GM11168 (cell line): ENCODE measurements around the gene PARP14.
"Not testable (repeated sequence)": the region's sequence is repeated elsewhere in the genome, so short reads cannot be mapped to it uniquely, and the experiment has no call there.

Experiments
- in situ Hi-C: fragments of 300-500 bp; cut with MboI; formaldehyde crosslinking; loops from one replicate; pipeline ENCODE4 v1.12.0; 2022; ENCODE audit warnings: low sequenced_read_pairs; ENCODE audit not compliant: unreplicated experiment

PARP14 gene

DNA sequence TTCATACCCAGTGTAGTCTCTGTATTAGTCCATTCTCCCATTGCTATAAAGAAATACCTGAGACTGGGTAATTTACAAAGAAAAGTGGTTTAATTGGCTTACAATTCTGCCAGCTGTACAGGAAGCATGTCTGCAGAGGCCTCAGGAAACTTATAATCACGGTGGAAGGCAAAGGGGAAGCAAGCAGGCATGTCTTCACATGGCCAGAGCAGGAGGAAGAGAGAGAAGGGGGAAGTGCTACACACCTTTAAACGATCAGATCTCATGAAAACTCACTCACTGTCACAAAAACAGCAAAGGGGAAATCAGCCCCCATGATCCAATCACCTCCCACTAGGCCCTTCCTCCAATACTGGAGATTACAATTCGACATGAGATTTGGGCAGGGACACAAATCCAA lies 6.3 kb upstream of the PARP14 start:
- in situ Hi-C loops, result no loop called here

DNA sequence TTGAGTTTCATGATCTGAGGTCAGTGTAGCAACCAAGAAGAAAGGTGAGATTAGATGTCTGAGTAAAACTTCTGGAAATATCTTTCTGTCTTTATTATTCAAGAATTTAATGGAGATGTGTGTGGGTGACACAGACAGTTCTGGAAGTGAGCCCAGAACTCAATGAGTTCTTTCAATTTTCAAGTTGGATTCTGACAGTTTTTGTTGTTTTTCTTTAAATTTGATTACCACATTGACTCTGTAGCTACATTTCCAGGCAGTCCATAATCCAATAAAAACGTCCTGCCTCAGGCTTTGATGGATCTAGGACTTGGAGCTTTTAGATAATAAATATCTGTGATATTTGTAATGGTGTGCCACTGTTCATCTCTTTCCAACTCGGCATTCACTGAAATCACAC lies 3.9 kb upstream of the PARP14 start:
- in situ Hi-C loops, result loop anchor here (5.0 kb wide), 1 partner anchor 109 kb away; no protein-coding TSS in a partner anchor

DNA sequence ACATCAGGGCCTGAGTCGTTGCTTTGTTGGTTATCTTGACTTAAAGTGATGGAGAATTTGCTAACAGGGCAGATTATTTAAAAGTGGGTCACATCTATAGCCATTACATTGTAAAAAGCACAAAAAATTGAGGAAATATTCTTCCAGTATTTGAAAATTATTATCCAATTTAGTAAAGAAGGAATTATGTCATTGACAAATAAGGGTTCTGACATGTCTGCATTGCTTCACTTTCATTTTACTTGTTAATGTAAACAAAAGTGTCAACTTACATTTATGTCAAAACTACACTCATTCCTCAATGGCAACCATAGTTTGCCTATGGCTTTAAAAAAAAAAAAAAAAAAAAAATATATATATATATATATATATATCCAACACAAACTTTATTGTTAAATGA lies 3.4 kb upstream of the PARP14 start:
- in situ Hi-C loops, result loop anchor here (5.0 kb wide), 1 partner anchor 110 kb away; no protein-coding TSS in a partner anchor

DNA sequence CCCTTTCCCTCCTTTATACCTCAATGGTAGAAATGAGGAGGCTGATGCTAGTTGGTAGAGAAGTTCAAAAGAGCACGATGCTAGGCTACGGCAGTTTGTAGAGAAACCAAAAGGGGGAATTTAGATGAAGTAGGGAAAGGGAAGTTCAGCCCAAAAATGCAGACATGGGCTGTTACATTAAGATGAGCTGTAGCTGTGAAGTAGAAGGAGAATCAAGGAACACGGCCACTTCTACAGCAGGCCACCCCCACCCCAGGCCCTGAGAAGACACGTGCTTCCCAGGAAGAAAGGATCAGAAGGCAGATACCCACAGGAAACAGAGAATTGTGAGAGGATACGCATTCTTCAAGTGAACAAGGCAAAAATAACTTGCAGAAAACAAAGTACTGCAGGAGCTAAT lies 2.1 kb upstream of the PARP14 start:
- in situ Hi-C loops, result loop anchor here (5.0 kb wide), 1 partner anchor 111 kb away; no protein-coding TSS in a partner anchor

DNA sequence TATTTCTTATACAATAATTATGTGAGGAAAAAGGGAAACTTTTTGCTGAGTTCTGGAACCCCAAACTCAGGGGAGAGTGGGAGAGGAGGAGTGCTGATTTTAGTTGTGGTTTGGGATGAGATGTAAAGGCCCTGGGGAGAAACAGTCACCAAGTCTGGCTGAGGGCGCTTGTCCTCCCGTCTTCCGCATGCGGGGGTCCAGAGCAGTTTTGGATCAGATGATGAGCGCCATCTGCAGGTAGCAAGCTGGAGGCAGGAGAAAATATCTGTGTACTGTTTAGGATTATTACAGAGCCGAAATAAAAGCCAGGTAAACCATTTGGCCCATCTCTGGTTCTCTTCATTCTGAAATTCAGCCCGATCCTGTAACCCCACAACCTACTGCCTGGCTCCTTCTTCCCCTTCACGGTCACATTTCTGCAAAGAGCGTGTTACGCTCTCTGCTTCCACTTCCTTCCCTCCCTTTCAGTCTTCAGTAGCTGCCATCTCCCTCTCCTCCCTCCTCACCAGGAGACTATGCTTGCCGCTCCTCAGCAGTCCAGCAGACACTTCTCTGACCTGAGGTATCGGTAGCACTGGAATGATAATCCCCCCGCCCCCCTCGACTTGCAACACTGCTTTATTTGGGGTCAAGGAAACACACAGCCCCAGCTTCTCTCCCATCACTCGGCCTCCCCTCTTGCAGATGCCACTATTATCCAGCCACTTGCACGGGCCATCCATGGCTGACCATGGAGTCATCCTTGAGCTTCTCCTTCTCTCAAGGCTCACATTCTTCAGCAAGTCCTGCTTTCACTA lies 1.4 kb upstream of the PARP14 start:
- in situ Hi-C loops, result loop anchor here (5.0 kb wide), 1 partner anchor 112 kb away; no protein-coding TSS in a partner anchor

DNA sequence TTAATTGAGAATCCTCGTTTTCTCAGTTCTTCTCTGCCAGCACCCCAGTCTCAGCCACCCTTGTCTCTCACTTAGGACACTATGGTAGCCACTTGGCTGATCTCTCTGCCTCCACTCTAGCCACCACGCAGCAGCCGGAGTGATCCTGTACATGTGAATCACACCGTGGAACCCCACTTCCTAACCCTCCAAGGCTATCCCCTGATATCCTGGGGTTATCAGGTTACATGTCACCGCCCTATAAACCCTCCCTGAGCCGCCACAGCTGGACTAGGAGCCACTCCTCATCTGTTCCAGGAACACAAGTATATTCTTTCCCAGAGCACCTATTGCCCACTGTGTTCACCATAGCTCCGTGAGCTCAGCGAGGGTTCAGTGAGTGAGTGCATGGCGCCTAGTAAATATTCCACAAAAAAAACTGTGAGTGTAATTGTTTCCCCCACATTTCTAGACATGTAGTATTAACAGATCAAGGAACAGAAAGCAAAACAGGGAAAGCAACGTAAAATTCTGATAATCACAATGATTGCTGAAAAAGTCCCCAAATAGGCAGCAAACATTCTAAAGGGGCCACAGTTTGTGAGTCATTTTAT lies 661 bp upstream of the PARP14 start:
- in situ Hi-C loops, result loop anchor here (5.0 kb wide), 1 partner anchor 113 kb away; no protein-coding TSS in a partner anchor

DNA sequence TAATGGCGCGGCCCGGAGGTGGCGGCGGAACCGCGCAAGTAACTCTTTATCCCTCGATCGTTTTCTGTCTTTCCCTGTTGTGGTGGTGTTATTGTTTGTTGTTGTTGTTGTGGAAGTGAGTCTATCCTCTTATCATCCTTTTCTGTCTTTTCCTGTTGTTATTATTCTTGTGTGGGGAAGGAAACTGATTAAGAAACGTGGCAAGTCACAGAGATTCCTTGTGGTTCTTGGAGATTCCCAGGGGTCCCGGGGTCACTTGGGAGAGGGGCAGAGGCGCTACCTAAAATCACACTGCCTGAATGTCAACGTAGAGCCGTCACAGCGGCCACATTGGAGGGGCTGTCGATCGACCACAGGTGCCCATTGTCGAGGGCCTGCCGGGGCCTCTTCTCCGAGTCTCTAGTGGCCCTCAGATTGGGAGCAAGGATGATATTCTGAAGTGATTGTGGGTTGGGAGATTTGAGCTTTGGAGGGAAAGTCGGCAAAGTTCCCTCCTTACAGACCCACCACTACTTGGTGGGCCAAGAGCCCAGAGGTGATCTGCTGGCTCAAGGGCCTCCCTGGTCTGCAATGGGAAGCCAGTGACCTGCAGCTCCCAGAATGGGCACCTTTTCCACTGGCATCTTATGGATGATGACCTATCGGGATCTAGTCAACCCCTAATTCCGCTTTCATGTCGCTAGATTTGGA lies 790 bp downstream of the PARP14 start:
- in situ Hi-C loops, result no loop called here

DNA sequence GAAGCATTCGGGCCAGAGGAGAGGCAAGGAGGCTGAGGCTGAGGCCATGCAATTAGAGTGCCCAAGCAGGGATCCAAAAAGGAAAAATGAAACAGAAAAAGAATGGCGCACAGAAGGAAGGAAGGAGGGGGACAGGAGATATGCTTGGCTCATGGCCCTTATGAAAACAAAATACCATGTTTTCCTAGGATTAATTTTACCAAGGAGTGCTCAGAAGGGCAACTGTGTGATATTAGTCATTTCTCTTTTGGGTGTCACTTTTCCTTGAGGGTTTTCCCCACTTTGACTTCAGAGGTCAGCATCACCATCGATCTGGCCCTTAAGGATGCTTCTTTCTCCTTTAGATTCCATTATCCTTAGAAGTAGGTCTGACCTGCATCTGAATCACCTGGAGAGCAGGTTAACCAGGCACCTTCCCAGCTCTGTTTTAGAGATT lies 1.4 kb downstream of the PARP14 start:
- in situ Hi-C loops, result no loop called here

DNA sequence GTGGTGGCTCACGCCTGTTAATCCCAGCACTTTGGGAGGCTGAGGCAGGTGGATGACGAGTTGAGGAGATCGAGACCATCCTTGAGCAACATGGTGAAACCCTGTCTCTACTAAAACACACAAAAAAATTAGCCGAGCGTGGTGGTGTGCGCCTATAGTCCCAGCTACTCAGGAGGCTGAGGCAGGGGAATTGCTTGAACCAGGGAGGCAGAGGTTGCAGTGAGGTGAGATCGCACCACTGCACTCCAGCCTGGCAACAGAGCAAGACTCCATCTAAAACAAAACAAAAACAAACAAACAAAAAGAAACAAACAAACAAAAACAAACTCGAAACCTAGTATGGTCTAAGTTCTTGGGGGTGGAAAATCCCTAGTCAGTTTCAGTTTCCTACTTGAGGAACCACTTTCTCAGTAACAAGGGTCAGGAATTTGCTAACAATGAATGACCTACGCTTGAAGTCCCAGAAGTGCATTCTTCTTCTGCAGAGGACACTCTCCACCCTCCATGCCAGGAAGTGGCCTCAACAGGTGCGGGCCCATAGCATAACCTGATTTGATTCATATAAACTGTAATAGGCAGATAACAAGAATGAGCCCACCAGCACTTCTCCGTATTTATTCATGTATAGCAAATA lies 2.3 kb downstream of the PARP14 start:
- in situ Hi-C loops, result not testable (repeated sequence)

DNA sequence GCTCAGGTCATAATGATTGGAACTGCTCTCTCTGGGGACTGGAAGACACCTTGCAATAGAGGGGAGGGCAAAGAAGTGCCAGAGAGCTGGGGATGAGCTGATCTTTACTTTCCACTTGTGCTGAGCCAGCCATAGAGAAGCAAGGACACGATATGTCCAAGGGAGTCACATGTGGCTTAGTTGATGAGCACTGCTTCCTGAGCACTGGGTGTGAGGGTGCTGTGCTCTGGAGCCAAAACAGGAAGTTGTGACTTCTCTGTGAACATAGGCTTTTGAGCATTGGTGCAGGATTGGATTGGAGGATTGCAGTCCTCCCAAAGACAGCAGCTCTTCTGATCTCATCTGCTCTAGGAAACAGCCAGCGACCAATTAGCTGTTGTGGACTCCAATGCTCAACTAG lies 6.7 kb downstream of the PARP14 start:
- in situ Hi-C loops, result no loop called here

DNA sequence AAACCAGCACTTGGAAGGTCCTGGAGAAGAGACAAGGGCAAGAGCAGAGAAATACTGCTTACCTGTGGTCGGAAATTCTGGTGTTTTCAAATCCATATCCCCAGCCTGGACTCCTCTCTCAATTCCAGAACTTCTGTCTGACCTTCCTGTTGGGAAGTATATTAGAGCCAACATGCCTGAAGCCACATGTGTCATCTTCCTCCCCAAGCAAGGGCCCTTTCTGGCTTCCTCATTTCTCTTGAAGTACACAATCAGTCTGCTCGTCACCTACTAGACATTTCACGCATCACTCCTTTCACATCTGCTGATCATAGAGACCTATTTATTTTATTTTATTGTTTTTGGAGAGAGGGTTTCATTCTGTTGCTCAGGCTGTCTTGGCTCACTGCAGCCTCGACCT lies 8.4 kb downstream of the PARP14 start:
- in situ Hi-C loops, result no loop called here

DNA sequence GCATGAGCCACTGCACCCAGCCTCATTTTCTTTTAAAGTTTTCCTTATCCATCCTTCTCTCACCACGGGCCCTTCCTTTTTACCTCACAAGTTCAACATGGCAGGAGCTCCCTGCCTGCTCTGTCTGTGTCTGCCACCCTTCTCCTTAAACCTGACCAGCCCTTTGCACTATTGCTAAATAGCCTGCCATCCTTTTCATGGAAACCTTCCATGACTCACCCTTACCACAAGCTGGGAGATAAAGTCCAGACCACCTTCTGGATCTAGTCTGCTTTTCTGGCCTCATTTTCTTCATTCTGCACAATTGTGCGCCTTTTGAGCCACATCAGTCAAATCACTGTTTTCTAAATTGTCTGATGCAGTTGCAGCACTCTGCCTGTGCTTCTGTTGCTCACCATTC lies 8.9 kb downstream of the PARP14 start:
- in situ Hi-C loops, result no loop called here

DNA sequence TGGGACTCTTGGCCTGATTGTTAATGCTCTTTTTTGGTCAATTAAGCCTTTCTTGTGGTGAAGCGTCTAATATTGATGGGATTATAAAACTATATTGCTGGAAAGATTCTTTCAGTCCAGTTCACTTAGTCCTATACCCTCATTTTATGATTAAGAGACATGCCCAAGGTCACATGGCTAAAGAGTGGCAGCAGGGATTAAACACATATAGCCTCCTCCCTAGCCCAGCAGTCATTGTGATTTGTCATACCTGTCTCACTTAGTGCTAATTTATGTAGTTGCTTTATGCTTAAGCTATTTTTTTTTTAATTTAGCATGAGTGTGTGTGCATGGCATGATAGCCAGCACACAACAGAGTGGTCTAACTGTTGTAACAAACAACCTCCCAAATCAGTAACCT lies 9.5 kb downstream of the PARP14 start:
- in situ Hi-C loops, result no loop called here

DNA sequence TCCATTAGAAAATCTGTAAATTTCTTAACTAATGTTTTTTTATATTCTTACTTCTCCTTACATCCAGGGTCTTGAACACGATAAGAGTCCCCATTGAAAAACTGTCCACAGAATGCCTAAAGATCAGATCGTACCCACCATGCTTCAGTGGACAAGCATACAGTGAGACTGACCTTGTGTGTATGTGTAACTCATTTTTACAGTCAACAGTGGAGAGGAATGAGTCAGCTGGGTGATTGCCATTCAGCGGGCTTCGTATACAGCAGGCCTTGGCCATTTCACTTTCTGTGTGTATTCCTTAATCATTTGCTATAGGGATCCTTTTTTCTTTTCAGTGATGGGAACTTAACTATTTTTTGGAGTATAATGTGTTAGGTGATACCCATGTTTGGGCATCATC lies 10.6 kb downstream of the PARP14 start:
- in situ Hi-C loops, result no loop called here

DNA sequence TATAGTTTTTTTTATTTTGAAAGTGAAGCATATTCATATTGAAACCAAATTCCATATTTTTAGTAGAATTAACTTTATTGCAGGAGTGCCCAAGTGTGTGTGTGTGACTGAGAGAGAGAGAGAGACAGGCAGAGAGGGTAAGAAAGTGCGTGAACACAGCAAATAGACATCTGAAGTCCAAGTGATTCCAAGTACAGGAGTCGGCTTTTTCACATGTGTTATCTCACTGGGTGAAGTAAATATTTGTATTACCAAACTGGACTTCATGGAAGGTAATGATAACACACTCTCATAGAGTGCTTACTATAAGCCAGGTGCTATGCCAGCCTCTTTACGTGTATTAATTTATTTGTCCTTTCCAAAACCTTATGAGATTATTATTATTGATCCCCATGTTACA lies 12.0 kb downstream of the PARP14 start:
- in situ Hi-C loops, result no loop called here

DNA sequence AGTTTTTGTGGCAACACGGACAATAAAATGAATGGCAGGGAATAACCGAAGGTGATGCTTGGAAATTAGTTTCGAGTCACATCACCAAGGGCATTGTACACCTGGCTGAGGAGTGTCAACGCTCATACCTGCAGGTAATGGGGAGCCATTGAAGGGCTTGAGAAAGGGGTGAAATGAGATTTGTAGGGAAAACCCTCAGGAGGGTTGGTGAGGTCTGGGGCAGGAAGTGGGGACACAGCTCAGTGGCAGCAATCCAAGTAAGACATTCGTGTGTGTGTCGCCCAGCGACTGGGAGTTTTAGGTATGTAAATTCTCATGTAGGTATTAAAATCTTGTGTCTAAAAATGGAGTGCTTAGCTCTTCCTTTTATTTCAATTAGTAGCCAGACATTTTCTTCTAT lies 14.3 kb downstream of the PARP14 start:
- in situ Hi-C loops, result no loop called here

DNA sequence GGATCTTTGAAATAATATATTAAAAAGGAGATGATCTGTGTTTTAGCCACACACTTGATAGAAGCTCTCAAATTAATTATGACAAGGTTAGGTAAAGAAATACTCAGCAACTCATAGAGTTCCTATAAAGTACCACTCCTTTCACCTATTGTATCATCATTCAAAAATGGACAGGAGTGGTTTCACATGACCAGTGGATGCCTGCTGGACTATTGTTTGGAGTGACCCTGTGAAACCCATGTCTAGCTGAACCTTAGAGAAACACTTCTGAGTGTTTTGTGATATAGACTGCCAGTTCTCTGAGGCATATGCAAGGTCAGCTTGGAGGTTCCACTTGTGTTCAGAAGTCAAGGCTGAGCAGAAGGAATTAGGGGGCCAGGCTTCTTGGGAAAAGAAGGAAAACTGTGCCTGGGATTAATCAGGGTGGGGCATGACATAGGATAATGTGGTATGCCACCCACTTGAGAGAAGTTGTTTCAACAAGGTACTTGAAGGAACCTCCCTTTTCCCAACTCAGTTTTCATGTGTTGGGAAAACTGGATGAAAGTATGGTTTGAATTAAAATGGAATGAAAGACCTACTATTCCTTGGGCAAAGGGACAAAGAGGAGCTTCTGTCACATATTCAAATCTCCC lies 15.4 kb downstream of the PARP14 start:
- in situ Hi-C loops, result no loop called here

DNA sequence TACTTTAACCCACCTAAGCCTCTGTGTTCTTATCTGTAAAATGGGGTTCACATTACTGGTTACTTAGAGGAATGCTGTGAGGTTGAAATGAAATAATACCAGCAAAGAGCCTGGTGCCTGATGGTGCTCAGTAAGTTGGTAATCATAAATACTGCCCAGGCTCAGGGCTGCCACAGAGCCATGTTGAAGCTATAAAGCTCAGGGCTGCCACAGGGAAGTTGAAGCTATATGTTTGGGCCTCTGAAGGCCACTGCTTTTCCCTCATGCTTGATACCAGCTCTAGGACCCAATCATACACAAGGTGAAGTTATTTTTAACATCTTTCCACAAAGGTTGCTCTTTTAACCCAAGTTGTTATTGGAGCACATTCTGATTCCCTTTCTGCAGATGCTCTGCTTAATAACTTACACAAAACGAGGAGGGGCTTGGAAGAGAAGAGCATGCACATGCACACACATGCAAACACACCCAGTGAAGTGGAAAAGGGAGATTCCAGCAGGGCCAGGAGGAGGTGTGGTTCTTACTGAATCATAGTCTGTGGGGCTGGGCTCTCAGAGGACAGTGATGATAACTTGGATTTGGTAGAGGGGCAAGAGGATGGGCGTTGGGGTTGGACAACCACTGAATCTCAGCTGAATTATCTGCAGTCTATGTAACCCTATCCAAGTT lies 17.4 kb downstream of the PARP14 start:
- in situ Hi-C loops, result no loop called here

DNA sequence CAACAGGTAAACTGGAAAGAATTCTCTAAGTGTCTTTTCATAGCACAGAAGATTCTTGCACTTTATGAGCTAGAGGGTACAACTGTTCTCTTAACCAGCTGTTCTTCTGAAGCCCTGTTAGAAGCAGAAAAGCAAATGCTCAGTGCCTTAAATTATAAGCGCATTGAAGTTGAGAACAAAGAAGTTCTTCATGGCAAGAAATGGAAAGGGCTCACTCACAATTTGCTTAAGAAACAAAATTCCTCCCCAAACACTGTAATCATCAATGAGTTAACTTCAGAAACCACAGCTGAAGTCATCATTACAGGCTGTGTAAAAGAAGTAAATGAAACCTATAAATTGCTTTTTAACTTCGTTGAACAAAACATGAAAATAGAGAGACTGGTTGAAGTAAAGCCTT lies 19.6 kb downstream of the PARP14 start:
- in situ Hi-C loops, result no loop called here

DNA sequence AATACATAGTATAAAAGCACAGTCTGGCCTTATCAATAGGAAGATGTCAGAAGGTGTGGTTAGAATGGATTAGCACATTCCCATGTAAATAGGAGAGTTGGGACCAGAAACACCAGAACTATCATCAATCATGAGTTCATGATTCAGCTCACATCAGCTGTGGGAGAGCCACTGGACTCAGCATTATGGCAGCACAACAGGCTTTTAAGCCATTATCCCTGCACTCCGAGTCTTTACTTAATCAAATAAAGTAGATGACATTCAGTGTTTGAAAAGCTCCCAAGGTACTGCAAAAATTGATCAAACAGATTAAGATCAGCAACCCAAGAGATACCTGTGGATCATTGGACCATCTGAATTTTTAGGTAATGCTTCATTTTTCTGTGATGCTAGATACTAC lies 24.7 kb downstream of the PARP14 start:
- in situ Hi-C loops, result no loop called here
